GM21528 (cell line): ENCODE results near the gene SREBF1.

Experiments used
- ATAC-seq: cut with Tn5 transposase; IDR thresholded peaks from one replicate; pipeline ENCODE4 v1.9.1; 2021; ENCODE audit warnings: mild to moderate bottlenecking, moderate library complexity; ENCODE audit not compliant: unreplicated experiment, low FRiP score

SREBF1 gene

GRCh38 chr17:17767154-17767869 lies 69.5 kb downstream of the SREBF1 start:
- ATAC-seq = no peak

DNA sequence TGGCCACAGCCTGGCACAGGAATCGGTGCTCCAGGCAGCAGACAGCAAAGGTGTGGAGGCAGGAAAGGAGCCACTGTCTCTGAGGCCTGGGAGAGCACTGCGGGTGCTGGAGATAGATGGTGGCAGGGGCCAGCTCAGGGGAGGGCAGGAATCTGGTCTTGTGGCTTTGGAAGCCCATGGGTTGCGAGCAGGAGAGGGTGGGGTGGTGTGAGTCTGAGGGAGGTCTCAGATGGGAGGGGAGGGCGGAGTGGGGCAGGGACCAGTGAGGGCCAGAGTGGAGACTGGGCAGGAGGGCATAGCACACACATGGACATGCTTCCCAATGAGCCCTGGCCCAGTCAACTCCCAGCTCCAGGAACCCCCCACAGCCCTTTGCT lies 70.1 kb downstream of the SREBF1 start:
- no peak for ATAC-seq

DNA sequence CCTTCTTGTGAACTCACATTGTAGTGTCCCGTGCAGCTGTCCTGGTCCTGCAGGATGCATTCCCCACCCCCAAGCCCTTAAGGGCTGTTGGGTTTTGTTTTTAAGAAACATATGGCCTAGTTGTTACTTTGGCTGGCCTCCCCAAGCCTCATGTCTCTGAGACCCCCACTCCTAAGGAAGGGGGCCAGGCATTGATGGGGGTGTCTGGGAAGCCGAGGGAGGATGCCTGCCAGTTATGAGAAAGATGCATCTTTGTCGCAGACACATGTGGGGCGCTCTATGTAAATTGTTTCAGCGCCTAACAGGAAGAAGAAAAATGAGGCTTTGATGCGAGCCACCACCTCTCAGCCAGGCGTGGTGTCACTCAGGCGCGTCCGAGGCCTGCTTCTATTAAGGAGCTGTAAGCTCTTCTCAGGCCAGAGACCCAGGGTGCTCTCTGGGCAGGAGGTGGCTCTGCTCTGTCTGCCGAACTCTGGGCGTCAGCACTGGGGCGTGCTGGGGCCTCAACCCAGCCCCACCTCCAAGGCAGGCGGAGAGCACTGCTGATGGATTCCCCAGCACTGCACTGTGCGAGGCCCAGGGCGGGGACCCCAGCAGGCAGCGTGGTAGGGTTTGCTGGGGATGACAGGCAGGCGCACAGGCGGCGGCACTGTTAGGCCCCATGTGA lies 70.6 kb downstream of the SREBF1 start:
- ATAC-seq = no peak

- ATAC-seq = no peak
These were observed 71.3 kb downstream of the SREBF1 start for GRCh38 chr17:17765359-17766076.

DNA sequence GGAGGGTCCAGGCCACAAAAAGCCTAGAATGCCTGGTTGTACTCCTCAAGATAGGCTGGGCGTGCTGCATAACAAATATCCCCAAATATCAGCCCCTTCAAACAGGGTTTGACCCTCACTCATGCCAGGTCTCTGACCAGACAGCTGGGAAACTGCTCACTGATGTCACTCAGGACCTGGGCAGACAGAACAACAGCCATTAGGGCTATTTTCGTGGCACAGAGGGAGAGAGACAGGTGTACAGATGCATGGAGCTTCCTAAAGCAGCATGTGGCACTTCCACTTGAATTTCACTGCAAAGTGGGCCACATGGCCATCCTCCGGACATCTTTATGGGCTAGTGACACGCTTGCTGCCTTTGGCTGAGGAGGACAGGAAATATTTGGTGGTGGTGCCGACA lies 73.1 kb downstream of the SREBF1 start:
- no peak for ATAC-seq

GRCh38 chr17:17763136-17763535 lies 73.7 kb downstream of the SREBF1 start:
- no peak for ATAC-seq

- no peak for ATAC-seq
These were observed 74.1 kb downstream of the SREBF1 start for GRCh38 chr17:17762744-17763105.
